ENCODE results near the gene SETD3. TPM values are rescaled to one million over a fixed set of nuclear protein-coding genes. Genes with fewer than 3 reads are reported as not detected.

Gene SETD3
- total RNA-seq, 4 donors from 2014 or later = 127 to 184 (median 162) TPM

GRCh38 chr14:99387880-99388279 lies 92.8 kb downstream of the SETD3 start:
- Histone ChIP-seq H3K27me3 (peaks cover 40% of the 10 kb centered on the region), H3K4me3 (no peak overlapping the region), H3K27ac (no peak overlapping the region), H3K9me3 (peaks cover 0 to 10% (median 0%) of the 10 kb centered on the region in 3 donors), H3K4me1 (peaks cover 0 to 8% (median 0%) of the 10 kb centered on the region in 3 donors), H3K36me3 (no peaks in the 10 kb centered on the region)
- no peak for ATAC-seq
- TF ChIP-seq POLR2AphosphoS5 (IDR thresholded peaks at IDR 0.05) (no peak), POLR2A (IDR thresholded peaks at IDR 0.05) (no peak)
- WGBS, 2 donors (ENCODE audit: low coverage in 1 of 2) = 73% methylated on average over 4 of the region's 5 CpGs; no CpG with 5 or more reads in 1 of the 2 donors

GRCh38 chr14:99384450-99385417 lies 95.9 kb downstream of the SETD3 start:
- no peak overlapping the region for H3K4me3 ChIP-seq
- ATAC-seq = no peak
- H3K27me3 ChIP-seq = peaks cover 68% of the 10 kb centered on the region
- H3K4me1 ChIP-seq = peaks cover 0 to 8% (median 0%) of the 10 kb centered on the region in 3 donors
- no peaks in the 10 kb centered on the region for H3K36me3 ChIP-seq
- 69 to 77% methylated on average over 8 to 18 of the region's 20 CpGs for WGBS, 2 donors (ENCODE audit: low coverage in 1 of 2)
- H3K9me3 ChIP-seq = peaks cover 0 to 10% (median 0%) of the 10 kb centered on the region in 3 donors
- no peak overlapping the region for H3K27ac ChIP-seq
- TF ChIP-seq EP300 (IDR thresholded peaks at IDR 0.05) = no peak
- no peak for TF ChIP-seq CTCF (IDR thresholded peaks at IDR 0.05)
- TF ChIP-seq POLR2A (IDR thresholded peaks at IDR 0.05) = no peak
- no peak for TF ChIP-seq POLR2AphosphoS5 (IDR thresholded peaks at IDR 0.05)

DNA sequence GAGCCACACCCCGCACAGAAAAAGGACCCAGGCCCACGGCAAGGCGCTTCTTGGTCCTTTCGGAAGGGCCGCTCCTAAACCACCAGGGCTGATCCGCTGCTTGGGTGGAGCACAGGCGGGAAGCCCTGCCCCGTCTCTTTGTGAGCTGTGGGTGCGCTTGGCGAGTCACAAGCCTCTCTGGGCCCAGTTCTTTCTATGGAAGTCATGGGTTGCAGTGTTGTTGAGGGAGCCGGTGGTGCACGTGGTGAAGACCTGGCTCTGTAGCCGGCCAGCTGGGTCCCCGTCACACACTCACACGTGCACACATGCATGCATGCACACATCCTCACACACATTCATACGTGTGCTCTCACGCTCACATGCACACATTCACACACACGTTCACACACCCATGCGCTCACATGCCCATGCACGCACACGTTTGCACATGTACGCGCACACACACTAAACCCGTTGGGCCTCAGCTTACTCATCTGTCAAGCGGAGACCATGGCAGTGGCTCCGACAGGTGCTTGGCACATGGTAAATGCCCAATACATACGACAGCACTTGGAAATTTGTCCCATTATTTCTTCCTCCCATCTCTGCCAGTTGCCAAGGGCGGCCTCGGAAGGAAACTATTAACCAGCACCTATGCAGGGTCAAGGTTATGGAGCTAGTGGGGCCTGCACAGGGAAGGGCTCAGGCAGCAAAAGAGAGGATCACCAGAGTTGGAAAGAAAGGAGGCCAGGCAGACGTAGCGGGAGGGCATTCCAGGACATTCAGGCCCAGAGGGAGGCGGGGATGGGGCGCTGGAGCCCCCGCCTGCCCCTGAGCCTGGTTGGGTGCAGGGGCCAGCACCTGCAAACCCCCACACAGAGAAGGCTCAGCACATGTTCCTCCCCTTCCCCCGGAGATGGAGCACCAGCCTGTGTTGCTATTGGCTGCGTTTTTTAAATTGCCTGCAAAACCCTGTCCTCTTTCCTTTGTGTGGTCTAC lies 96.9 kb downstream of the SETD3 start:
- no peak for ATAC-seq
- Histone ChIP-seq H3K27me3 (peaks cover 70% of the 10 kb centered on the region), H3K36me3 (no peaks in the 10 kb centered on the region), H3K27ac (no peak overlapping the region), H3K9me3 (peaks cover 0 to 10% (median 0%) of the 10 kb centered on the region in 3 donors), H3K4me3 (no peak overlapping the region), H3K4me1 (no peaks in the 10 kb centered on the region)
- WGBS, 2 donors (ENCODE audit: low coverage in 1 of 2) = 70 to 100% methylated on average over 4 to 18 of the region's 36 CpGs
- TF ChIP-seq POLR2AphosphoS5 (IDR thresholded peaks at IDR 0.05) (no peak), POLR2A (IDR thresholded peaks at IDR 0.05) (no peak), EP300 (IDR thresholded peaks at IDR 0.05) (no peak), CTCF (IDR thresholded peaks at IDR 0.05) (no peak)

DNA sequence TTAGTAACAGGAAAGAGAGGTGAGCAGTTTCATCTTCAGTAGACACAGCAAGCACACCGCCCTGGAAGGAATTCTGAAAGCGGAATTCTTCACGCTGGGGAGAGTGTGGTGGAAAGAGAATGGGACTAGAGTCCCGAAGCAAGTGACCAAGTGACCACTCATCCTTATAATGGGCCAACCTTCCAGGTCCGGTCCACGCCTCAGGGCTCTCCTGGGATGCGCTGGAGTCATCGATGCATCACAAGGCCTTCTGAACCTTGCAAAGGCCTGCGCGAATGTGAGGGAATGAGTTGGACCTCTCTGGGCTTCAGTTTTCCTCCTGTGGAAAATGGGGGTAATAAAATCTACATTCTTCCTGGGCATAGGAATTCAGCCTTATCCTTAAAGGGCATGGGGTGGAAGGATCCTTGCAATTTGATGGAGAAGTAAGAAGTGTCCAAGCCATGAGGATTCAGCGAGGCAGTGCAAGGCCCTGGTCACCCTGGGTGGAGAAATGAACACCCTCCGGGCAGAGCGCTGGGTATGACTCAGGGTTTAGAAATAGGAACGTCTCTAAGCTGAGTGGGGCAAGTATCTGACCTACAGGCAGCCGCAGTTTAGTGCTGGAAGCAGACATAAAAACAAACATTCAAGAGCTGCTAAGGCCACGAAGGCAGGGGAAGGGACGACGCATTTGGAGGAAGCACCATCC lies 97.7 kb downstream of the SETD3 start:
- no peak for ATAC-seq
- WGBS, 2 donors (ENCODE audit: low coverage in 1 of 2) = 74 to 76% methylated on average over 4 to 17 of the region's 18 CpGs
- Histone ChIP-seq H3K27ac (no peak overlapping the region), H3K4me3 (no peak overlapping the region), H3K9me3 (peaks cover 0 to 10% (median 0%) of the 10 kb centered on the region in 3 donors), H3K27me3 (peaks cover 70% of the 10 kb centered on the region), H3K4me1 (no peaks in the 10 kb centered on the region), H3K36me3 (no peaks in the 10 kb centered on the region)
- TF ChIP-seq EP300 (IDR thresholded peaks at IDR 0.05) (no peak), POLR2AphosphoS5 (IDR thresholded peaks at IDR 0.05) (no peak), CTCF (IDR thresholded peaks at IDR 0.05) (no peak), POLR2A (IDR thresholded peaks at IDR 0.05) (no peak)

Measured in gastroesophageal sphincter (tissue), 4 donors.